ENCODE results near the gene RPS5.

- no peak for TF ChIP-seq EP300 (IDR thresholded peaks at IDR 0.05)
- TF ChIP-seq CTCF (IDR thresholded peaks at IDR 0.05): no peak
These were observed 48.1 kb upstream of the RPS5 start for GRCh38 chr19:58338825-58339558.

All from suprapubic skin (tissue), 3 donors.